H1 (cell line): Measurements from ENCODE around the gene ST8SIA5. TPM values are rescaled to one million over a fixed set of nuclear protein-coding genes. Genes with fewer than 3 reads are reported as not detected.

Experiments used
- ATF3 ChIP-seq: IDR thresholded peaks from 2 replicates; pipeline ENCODE4 v1.6.1; 2011; ENCODE audit warnings: low read depth, mild to moderate bottlenecking, low read length; ENCODE audit not compliant: insufficient read depth
- EZH2 ChIP-seq: fragments of 200-600 bp; sonication (generic); IDR thresholded peaks from 2 replicates; pipeline ENCODE4 v1.7.1; 2012; ENCODE audit warnings: low read depth, mild to moderate bottlenecking, moderate library complexity, low read length, inconsistent platforms; ENCODE audit not compliant: severe bottlenecking
- GABPA ChIP-seq: IDR thresholded peaks from 2 replicates; pipeline ENCODE4 v1.6.1; 2011; ENCODE audit warnings: mild to moderate bottlenecking, low read length, moderate library complexity, borderline replicate concordance; ENCODE audit not compliant: insufficient read depth
- NRF1 ChIP-seq: IDR thresholded peaks from 2 replicates; pipeline ENCODE4 v1.6.1; 2011; ENCODE audit warnings: mild to moderate bottlenecking, low read depth, low read length, improper control_type of control experiment
- RAD21 ChIP-seq, 2 experiments: IDR thresholded peaks in 1 of 2; conservative IDR thresholded peaks in 1 of 2; 2 replicates each; pipeline ENCODE4 v1.6.1; 2011; ENCODE audit warnings: low read depth in 2 of 2, low read length in 2 of 2, improper control_type of control experiment in 1 of 2, inconsistent platforms in 1 of 2, mild to moderate bottlenecking in 1 of 2, moderate library complexity in 1 of 2
- SP4 ChIP-seq: IDR thresholded peaks from 2 replicates; pipeline ENCODE4 v1.6.1; 2012; ENCODE audit warnings: low read length, inconsistent platforms
- USF2 ChIP-seq: IDR thresholded peaks from 2 replicates; pipeline ENCODE4 v1.6.1; 2011; ENCODE audit warnings: low read length, improper control_type of control experiment
- polyA plus RNA-seq, 7 experiments: library from polyadenylated mRNA; depleted of rRNA in 3 of 7; stranded (reverse) in 5 of 7; unstranded in 2 of 7; fragments of >200 nt in 5 of 7; fragments of 200-250 nt in 2 of 7; gene quantifications; 1 replicate in 5 of 7; 2 replicates in 1 of 7; 4 replicates in 1 of 7; pipeline versions ENCODE4 v1.2.1 to v1.2.3, GENCODE V29; 2011 to 2013; ENCODE audit warnings: missing spikeins in 2 of 7, mixed read lengths in 2 of 7
- total RNA-seq: library from RNA; stranded (reverse); fragmentation: NEBNext Ultra II Directional; extraction: Animal tissue kit (Norgen Biotek cat#: 25700); gene quantifications from 2 replicates; pipeline ENCODE4 v1.2.1, GENCODE V29; 2021

ST8SIA5 gene
- total and polyA plus RNA-seq, 2 of the 8 experiments (the other 6 are each of a cell fraction or from before 2014, with no cell fraction given) = 2.4 to 6.3 TPM

GRCh38 chr18:46636040-46636630 is 120.7 kb downstream of the ST8SIA5 start (continued):
- no peak for TF ChIP-seq RAD21 (IDR thresholded peaks at IDR 0.05 in 1 of 2, conservative IDR thresholded peaks at IDR 0.05 in 1 of 2; ENCODE audit: low read depth in 2 of 2, low read length in 2 of 2)
- TF ChIP-seq NRF1 = no peak
- TF ChIP-seq GABPA = no peak
- TF ChIP-seq ATF3 = no peak
- no peak for TF ChIP-seq SP4
- TF ChIP-seq EZH2 = no peak
- no peak for TF ChIP-seq USF2
